T47D (cell line): ENCODE measurements around the gene GNB5.

Experiments used
- DNase-seq, 2 experiments: peaks; one replicate each; pipeline versions ENCODE4 v3.0.0 to v3.0.0-alpha.2; 2011 to 2012; ENCODE audit warnings: low read depth in 1 of 2, low spot score in 1 of 2
- JUND ChIP-seq: IDR thresholded peaks from 2 replicates; pipeline ENCODE4 v1.6.1; 2012; ENCODE audit warnings: low read depth
- in situ Hi-C: cut with HindIII; loops from 2 replicates; pipeline ENCODE4 v1.10.0; 2016; ENCODE audit warnings: low sequenced_read_pairs, low pct_unique_long_range_greater_than_20kb

GNB5 gene

GRCh38 chr15:52144656-52145178 is 46.5 kb downstream of the GNB5 start:
- in situ Hi-C loops, result no loop called here

DNA sequence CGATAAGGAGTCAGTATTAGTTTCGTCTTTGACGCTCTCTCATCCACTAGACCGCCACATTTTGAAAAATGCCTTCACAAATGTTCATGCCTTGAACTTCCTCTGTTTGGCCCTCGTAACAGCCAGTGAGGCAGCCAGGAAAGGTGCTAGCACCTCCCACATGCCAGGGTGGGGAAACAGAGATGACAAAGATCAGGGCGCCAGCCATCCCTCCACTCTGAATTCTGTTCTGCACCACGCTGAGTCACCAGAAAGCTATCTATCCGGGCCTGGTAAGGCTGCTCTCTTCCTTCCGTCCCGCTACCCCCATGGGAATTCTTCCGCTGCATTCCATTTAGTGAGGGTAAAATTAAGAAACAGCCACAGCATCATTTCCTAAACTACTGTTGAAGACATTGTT is 47.3 kb downstream of the GNB5 start:
- DNase-seq, result no peak
- TF ChIP-seq JUND, result no peak
- in situ Hi-C loops, result no loop called here

More at GRCh38 chr15:52144656-52145178, 46.5 kb downstream of the GNB5 start:
- DNase-seq, result no peak
- TF ChIP-seq JUND, result no peak

DNA sequence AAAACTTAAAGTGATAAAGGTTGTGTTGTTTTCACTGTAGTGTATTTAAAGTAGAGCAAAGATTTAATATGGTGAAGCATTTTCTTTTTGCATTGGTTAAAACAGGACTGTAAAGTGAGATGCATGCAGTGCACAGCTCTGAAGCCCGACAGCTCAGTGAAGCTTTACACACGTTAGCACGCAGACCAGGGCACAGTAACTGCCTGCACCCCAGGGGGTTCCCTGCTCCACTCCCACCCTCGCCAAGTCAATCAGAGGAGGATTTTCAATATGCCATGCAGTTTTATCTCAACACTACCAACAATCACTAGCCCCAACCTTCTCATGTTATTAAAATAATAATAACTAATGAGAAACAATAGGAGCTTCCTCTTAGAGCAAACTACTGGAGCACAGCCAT is 50.5 kb downstream of the GNB5 start:
- in situ Hi-C loops, result no loop called here
- no peak for TF ChIP-seq JUND

DNA sequence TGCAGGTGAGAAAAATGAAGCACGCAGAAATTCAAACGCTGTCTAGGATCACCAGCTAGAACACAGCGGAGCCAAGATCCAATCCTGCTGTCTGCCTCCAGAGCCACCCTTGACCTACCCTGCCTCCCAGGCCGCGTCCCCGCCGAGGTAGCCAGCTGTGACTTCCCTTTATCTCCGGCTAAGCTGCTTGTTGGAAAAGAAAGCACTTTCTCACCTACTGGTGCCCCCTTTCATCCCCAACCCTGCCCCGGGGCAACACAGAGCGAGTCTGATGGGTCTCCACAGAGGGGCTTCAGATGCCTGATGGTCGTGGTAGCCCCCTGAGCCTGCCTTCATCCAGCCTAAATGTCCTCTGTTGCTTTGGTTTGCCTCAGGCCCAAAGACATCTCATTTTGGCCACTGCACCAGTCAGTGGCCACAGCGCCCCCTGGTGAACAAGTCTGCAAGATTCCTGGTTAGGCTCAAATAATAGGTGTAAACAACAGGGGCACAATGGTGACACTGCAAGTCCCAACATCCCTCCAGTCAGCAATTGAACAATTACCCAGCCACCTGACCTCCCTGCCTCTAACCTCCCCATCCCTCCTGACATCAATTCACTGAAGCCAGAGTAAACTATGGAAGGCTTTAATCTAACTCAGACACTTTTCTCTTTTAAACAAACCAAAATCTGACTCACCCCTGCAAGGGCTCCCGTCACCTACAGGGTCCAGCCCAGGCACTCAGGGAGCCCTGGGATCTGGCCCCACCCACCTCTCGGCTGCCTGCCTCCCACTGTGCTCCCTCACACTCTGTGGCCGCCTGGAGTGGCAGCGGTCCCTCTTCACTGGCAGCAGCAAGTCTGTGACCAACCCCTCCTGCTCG is 51.4 kb downstream of the GNB5 start:
- TF ChIP-seq JUND, result no peak
- peak; percentile 73 to 81 for DNase-seq
- in situ Hi-C loops, result no loop called here

More for the DNA sequence above, 50.5 kb downstream of the GNB5 start:
- DNase-seq, result no peak

- DNase-seq, result peak in 1 of 2 experiments; percentile 10
- TF ChIP-seq JUND, result no peak
- in situ Hi-C loops, result no loop called here
Observed at GRCh38 chr15:52137432-52138357, 53.5 kb downstream of the GNB5 start.

- in situ Hi-C loops, result no loop called here
- no peak for TF ChIP-seq JUND
Observed at GRCh38 chr15:52136442-52136980, 54.7 kb downstream of the GNB5 start.

GRCh38 chr15:52134502-52135144 is 56.6 kb downstream of the GNB5 start:
- no peak for DNase-seq
- no peak for TF ChIP-seq JUND
- in situ Hi-C loops, result no loop called here

More at GRCh38 chr15:52136442-52136980, 54.7 kb downstream of the GNB5 start:
- DNase-seq, result no peak

DNA sequence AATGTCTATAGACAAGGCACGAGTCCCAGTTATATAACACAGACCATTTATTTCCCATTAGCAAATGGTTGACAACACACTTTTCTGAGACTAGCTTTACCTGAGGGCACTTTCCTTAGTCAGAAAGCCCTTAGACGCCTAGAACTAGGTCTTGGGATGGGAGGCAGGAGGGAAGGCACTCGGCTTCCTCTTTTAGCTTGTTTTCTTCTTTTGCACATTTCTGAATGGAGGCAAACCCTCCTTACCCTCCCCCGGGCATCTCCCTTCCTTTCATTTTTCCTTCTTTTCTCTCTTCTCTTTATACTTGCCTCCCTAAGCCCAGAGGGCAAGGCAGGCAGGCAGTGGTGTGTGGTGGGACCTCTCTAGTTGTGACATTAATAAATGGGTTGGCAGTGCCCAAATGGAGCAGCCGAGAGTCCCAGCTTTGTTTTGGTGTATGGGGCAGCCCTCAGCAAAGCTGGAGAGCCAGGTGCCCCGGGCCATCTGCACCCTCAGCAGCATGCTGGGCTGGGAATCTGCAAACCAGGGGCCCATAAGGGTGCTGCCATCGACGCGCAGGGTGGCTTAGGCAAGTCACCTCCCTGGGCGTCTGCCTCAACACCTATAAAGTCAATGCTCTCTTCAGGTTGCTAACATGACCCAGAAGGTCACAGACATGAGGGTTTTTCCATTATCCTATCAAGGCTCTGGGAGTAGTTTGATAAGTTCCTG is 57.5 kb downstream of the GNB5 start:
- no peak for TF ChIP-seq JUND
- in situ Hi-C loops, result no loop called here
- no peak for DNase-seq

- in situ Hi-C loops, result no loop called here
Observed at GRCh38 chr15:52132066-52132465, 59.1 kb downstream of the GNB5 start.

GRCh38 chr15:52128568-52128967 is 62.6 kb downstream of the GNB5 start:
- no peak for TF ChIP-seq JUND
- DNase-seq, result no peak
- in situ Hi-C loops, result no loop called here

More at GRCh38 chr15:52132066-52132465, 59.1 kb downstream of the GNB5 start:
- no peak for DNase-seq
- no peak for TF ChIP-seq JUND

- in situ Hi-C loops, result no loop called here
- DNase-seq, result no peak
- TF ChIP-seq JUND, result no peak
Observed at GRCh38 chr15:52124270-52124880, 66.8 kb downstream of the GNB5 start.
